Activated CD4-positive, alpha-beta T cell treated with anti-CD3 and anti-CD28 coated beads, Interleukin-2, amount 50 U/mL, for 4 hours (primary cell): Measurements from ENCODE around the gene BBS10.
"Not testable (repeated sequence)": the region's sequence is repeated elsewhere in the genome, so short reads cannot be mapped to it uniquely, and the experiment has no call there.

Experiments
- DNase-seq, 2 experiments: peaks; one replicate each; pipeline ENCODE4 v3.0.0-alpha.2; 2020

BBS10 gene

GRCh38 chr12:76329159-76329558, 19.1 kb downstream of the BBS10 start:
- no peak for DNase-seq

GRCh38 chr12:76319595-76320319, 28.5 kb downstream of the BBS10 start:
- DNase-seq = not testable (repeated sequence)

- no peak for DNase-seq
These were observed 29.2 kb downstream of the BBS10 start for GRCh38 chr12:76318773-76319594.

- no peak for DNase-seq
These were observed 30.2 kb downstream of the BBS10 start for GRCh38 chr12:76317976-76318375.

GRCh38 chr12:76316468-76316867, 31.7 kb downstream of the BBS10 start:
- no peak for DNase-seq

- DNase-seq = no peak
These were observed 34.9 kb downstream of the BBS10 start for GRCh38 chr12:76313299-76313698.

- DNase-seq = no peak
These were observed 35.9 kb downstream of the BBS10 start for GRCh38 chr12:76312315-76312714.

GRCh38 chr12:76311796-76312195, 36.4 kb downstream of the BBS10 start:
- no peak for DNase-seq

- DNase-seq = no peak
These were observed 38.1 kb downstream of the BBS10 start for GRCh38 chr12:76310110-76310509.

- no peak for DNase-seq
These were observed 39.3 kb downstream of the BBS10 start for GRCh38 chr12:76308866-76309265.

GRCh38 chr12:76307083-76307482, 41.1 kb downstream of the BBS10 start:
- DNase-seq = no peak

GRCh38 chr12:76303989-76304460, 44.2 kb downstream of the BBS10 start:
- no peak for DNase-seq

- DNase-seq = no peak
These were observed 44.9 kb downstream of the BBS10 start for GRCh38 chr12:76303365-76303764.

GRCh38 chr12:76300297-76300665, 47.9 kb downstream of the BBS10 start:
- DNase-seq = no peak

GRCh38 chr12:76299536-76300296, 48.5 kb downstream of the BBS10 start:
- DNase-seq = no peak
